Daoy (cell line): Measurements from ENCODE around the gene PPP1R13L. TPM values are rescaled to one million over a fixed set of nuclear protein-coding genes. Genes with fewer than 3 reads are reported as not detected.
"Not testable (repeated sequence)": the region's sequence is repeated elsewhere in the genome, so short reads cannot be mapped to it uniquely, and the experiment has no call there.

ENCODE experiments used
- DNase-seq: peaks from one replicate; pipeline ENCODE4 v3.0.0-alpha.2; 2015; ENCODE audit warnings: low read depth
- total RNA-seq: library from RNA; depleted of rRNA; stranded (reverse); fragments of >200 nt; shearing (Covaris generic); gene quantifications from 2 replicates; pipeline ENCODE4 v1.2.3, GENCODE V29; 2014; rRNA removed

Gene PPP1R13L
- total RNA-seq, 1 experiment from 2014 or later = 3.7 TPM

DNA sequence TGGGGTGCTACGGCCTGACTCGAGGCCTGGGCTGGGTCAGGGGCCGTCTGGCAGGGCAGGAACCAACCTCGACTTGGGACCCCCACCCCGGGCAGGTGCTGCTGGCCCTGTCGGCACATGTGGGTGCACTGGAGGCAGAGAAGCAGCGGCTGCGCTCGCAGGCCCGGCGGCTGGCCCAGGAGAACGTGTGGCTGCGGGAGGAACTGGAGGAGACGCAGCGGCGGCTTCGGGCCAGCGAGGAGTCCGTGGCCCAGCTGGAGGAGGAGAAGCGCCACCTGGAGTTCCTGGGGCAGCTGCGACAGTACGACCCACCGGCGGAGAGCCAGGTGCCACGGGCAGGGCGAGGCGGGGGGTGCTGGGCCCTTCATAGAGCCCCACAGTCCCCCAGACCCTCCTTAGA lies 58.4 kb downstream of the PPP1R13L start:
- DNase-seq = no peak

DNA sequence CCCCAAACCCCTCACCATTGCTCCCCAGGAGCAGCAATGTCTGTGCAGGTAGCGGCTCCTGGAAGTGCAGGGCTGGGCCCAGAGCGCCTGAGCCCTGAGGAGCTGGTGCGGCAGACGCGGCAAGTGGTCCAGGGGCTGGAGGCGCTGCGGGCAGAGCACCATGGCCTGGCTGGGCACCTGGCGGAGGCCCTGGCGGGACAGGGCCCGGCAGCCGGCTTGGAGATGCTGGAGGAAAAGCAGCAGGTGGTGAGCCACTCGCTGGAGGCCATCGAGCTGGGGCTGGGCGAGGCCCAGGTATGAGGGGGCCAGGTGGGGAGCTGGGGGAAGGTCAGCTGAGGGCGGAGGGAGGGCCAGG lies 59.4 kb downstream of the PPP1R13L start:
- DNase-seq = no peak

DNA sequence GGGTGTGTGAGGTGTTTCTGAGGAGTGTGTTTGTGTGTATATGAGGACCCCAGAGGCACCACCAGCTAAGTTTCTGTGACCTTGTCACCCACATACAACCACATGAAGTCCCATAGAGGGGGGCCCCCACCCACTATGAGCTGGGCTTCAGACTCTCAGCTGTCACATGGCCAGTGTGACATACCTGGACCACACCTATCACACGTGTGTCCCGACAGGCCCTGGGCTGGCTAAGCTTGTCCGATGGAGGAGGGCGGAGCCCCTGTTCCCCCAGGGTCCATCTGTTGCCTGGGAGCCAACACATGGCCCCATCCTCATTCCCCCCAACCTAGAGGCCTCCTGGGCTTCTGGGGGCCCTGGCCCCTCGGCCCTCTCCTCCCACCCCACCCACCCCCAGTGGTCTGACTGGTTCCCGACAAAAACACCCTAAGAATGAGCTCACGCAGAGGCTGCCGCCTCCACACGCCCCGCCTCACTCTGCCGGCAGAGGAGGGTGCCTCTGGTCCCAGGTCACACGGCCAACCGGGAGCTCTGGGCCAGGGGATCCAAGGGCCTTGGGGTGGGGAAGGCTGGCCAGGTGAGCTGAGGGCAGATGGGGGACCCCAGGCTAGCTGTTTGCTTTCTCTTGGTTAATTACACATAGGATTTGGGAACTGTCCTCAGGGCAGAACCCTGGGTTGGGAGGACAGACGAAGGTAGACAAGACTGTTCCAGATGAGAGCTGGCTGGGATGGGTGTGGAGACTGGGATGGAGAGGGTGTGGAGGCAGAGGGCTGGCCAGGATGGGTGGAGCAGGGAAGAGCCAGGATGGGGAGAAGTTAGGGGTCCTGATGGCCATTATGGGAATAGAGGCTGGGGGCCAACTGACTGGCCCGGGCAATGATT lies 60.0 kb downstream of the PPP1R13L start:
- no peak for DNase-seq

DNA sequence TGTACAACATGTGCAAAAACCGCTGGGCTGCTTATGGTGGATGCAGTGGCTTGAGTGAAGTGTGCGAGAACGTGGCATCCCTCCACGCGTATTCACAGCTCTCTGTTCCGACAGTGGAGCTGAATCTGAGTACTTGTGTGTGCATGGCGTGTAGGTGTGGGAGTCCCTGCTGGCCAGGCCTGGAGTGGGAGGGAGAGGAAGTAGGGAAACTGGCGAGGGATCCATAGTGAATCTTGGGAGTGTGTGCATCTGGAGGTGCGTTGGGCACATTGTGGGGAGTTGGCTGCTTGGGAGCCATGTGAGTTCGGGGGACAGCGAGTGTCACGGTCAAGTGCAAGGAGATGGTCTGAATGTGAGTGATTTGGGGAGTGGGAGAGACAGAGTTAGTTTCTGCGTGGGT lies 62.0 kb downstream of the PPP1R13L start:
- DNase-seq = no peak

DNA sequence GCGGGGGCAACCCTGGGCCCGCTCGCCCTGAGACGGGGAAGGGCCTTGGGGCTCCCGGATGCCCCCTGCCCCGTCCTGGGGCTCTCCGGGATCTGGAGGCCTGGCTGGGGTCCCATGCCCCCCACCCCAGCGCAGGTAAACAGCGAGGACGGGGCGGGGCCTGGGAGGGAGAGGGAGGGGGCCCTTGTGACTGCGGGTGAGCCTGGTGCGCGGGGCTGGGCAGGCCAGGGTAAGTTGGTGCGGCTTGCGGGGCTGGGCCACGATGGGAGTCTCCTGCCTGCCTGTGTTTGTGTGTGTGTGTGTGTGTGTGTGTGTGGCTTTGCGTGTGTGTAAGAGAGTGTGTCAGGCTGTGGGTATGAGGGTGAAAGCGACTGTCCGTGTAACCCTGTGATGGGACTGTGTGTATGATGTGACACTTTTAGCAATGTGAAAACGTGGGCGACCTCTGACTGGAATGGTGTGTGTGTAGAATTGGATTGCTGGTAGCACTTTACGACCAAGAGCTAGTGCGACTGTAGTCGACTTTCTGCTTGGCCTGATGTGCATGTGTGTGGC lies 63.9 kb downstream of the PPP1R13L start:
- no peak for DNase-seq

DNA sequence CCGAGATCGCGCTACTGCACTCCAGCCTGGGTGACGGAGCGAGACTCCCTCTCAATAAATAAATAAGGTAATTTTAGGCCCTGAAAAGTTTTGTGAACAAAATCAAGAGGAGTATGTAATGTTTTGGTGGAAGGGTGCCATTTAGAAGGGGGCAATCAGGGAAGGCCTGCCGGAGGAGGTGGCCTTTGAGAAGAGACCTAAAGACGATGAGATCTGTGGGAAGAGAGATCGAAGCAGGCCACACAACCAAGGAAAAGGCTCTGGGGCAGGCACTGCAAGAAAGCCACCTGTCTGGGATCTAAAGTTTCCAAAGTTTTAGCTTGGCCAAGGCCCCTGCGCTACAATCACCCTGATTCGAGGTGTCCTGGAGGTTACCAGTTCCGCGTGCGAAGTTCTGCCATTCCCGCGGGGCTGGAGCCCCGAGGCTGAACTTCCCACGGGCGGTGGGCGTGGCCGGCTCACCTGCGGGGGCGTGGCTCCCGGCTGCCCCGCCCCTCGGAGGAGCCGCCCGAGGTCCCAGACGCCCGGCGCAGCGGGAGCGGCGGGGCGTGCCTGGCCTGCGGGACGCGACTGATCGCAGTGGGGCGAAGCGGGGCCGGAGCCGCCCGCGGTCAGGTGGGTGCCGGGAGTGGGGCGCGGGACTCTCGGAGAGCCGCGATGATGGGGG lies 64.5 kb downstream of the PPP1R13L start, which contains the start of gene KLC3:
Gene KLC3 (plus strand): TSS at position 519 of the 667 bp plus-strand sequence. CDS start 4,792 bp downstream, outside the sequence.
- no peak for DNase-seq

DNA sequence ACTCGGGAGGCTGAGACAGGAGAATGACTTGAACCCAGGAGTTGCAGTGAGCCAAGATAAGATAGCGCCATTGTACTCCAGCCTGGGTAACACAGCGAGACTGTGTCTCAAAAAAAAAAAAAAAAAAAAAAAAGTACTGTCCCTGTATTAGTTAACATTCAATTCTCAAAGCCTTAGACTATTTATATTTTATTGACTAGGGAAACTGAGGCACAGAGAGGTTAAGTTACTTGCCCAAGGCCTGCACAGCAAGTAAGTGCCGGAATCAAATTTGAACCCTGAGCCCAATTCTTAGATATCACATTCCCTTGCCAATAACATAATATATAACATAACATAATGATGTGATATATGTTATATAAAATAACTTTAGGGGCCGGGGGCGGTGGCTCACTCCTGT lies 65.2 kb downstream of the PPP1R13L start:
- no peak for DNase-seq

DNA sequence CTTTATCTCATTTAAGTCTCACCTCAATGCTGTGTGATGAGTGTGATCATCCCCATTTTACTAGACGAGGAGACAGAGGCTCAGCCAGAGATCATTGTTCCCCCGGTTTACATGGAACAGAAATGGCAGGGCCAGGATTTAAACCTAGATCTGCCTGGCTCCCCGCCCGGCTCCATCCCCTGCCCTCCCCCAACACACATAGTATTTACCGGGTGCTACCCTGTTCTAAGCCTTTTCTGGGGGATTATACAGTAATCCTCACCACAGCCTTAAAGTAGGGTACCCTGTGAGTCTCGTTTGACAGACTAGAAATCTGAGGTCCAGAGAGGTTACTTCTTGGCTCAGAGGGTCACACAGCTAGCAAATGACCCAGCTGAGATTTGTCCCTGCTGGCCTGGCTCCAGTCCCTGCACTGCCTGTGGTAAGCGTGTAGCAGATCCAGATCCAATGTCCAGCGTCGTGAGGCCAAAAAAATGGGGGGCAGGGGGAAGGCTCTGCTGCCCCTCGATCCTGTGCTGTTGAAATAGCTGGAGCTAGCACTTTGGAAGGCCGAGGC lies 68.1 kb downstream of the PPP1R13L start:
- no peak for DNase-seq

DNA sequence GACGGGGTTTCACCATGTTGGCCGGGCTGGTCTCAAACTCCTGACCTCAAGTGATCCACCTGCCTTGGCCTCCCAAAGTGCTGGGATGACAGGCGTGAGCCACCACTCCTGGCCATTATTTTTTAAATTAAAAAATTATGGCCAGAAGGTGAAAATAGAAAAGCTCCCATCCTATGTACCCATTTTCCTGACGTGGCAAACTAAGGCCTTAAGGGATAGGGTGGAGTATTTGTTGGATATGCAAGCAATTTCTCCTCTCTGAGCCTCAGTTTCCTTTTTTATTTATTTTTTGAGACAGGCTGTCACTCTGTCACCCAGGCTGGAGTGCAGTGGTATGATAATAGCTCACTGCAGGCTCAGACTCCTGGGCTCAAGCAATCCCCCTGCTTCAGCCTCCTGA lies 70.0 kb downstream of the PPP1R13L start:
- DNase-seq = not testable (repeated sequence)

DNA sequence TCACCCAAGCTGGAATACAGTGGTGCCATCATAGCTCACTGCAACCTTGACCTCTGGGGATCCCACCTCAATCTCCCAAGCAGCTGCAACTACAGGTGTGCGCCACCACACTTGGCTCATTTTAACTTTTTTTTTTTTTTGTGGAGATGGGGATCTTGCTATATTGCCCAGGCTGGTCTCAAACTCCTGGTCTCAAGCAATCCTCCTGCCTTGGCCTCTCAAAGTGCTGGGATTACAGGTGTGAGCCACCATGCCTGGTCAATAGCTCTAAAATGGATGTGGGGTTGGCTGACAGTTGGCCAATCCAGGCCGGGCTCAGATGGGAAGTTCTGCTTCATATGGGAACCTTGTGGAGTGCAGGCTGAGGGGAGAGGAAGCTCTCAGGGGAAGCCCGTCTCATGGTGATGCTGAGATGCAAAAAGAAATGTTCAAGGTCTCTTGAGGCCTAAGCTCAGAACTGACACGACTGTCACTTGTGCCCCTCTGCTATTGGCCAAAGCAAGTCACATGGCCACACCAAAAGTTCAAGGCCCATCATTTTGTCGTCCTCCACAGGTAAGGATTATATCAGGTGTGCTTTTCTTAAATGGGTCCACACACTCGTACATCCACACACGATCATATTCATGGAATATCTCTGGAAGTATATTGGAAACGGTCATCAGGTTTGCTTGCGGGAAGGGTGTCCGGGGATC lies 71.1 kb downstream of the PPP1R13L start:
- no peak for DNase-seq

DNA sequence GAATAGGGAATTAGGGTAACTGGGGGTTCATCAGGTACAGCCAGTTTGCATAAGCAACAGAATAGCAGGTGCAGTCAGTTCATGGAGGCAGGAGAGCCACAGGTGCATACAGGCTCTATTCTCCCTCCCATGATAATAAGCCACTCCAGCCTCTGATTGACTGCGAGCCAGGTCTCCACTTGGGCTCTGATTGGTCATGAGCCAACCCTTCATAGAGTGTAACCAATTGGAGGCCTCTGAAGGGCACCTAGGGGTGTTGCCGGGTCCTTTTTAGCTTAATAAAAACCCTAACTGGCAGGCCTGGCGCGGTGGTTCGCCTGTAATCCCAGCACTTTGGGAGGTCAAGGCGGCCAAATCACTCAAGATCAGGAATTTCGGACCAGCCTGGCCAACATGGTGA lies 73.5 kb downstream of the PPP1R13L start:
- no peak for DNase-seq

Other genes starting within 250 kb of the PPP1R13L start
- 0.11 and 1.4 TPM in 2 replicates for gene NKPD1, start 244.1 kb downstream of the PPP1R13L start, total RNA-seq
- gene TRAPPC6A, start 226.8 kb downstream of the PPP1R13L start, total RNA-seq = 4.3 and 8.4 TPM in 2 replicates
- 3.9 and 6.9 TPM in 2 replicates for gene BLOC1S3, start 226.3 kb downstream of the PPP1R13L start, total RNA-seq
- gene EXOC3L2, start 159.7 kb downstream of the PPP1R13L start, total RNA-seq = 0.17 and 0.39 TPM in 2 replicates
- 2.5 and 8.1 TPM in 2 replicates for gene MARK4, start 153.8 kb downstream of the PPP1R13L start, total RNA-seq
- gene CKM, start 82.2 kb downstream of the PPP1R13L start, total RNA-seq = 0.06 TPM in 1 of 2 replicates, not detected in the other
- 1.3 and 3.8 TPM in 2 replicates for gene KLC3, start 64.3 kb downstream of the PPP1R13L start, total RNA-seq
- gene ERCC2, start 34.5 kb downstream of the PPP1R13L start, total RNA-seq = 12.6 and 16.9 TPM in 2 replicates
- gene POLR1G, start 1.6 kb upstream of the PPP1R13L start, total RNA-seq = 24.7 and 32.1 TPM in 2 replicates
- 121 and 154 TPM in 2 replicates for gene ERCC1, start 18.8 kb upstream of the PPP1R13L start, total RNA-seq
- gene FOSB, start 62.9 kb upstream of the PPP1R13L start, total RNA-seq = 0.80 and 0.83 TPM in 2 replicates
- gene RTN2, start 92.0 kb upstream of the PPP1R13L start, total RNA-seq = 0.98 and 3.5 TPM in 2 replicates
- 0.15 and 0.80 TPM in 2 replicates for gene PPM1N, start 93.4 kb upstream of the PPP1R13L start, total RNA-seq
- gene VASP, start 102.4 kb upstream of the PPP1R13L start, total RNA-seq = 121 and 175 TPM in 2 replicates
- 7.4 and 8.9 TPM in 2 replicates for gene OPA3, start 179.7 kb upstream of the PPP1R13L start, total RNA-seq
- gene GPR4, start 197.1 kb upstream of the PPP1R13L start, total RNA-seq = not detected in 2 replicates
- gene EML2, start 234.3 kb upstream of the PPP1R13L start, total RNA-seq = 13.0 and 14.2 TPM in 2 replicates